Endodermal cell (in vitro differentiated cells): ENCODE results near the gene QRICH2. TPM values are rescaled to one million over a fixed set of nuclear protein-coding genes. Genes with fewer than 3 reads are reported as not detected.
"Not testable (repeated sequence)": the region's sequence is repeated elsewhere in the genome, so short reads cannot be mapped to it uniquely, and the experiment has no call there.

Source experiments
- DNase-seq: peaks from one replicate; pipeline ENCODE4 v3.0.0-alpha.2; 2017
- H3K27ac ChIP-seq: 2 replicates; pipeline ENCODE4 v1.5.1; 2013; ENCODE audit warnings: mild to moderate bottlenecking, low read depth, low read length, moderate library complexity
- H3K27me3 ChIP-seq: 2 replicates; pipeline ENCODE4 v1.6.1; 2013; ENCODE audit warnings: mild to moderate bottlenecking, low read length, moderate library complexity; ENCODE audit not compliant: insufficient read depth, control insufficient read depth, poor library complexity, severe bottlenecking
- H3K36me3 ChIP-seq: 2 replicates; pipeline ENCODE4 v1.7.0; 2013; ENCODE audit warnings: mild to moderate bottlenecking, low read length, moderate library complexity; ENCODE audit not compliant: control insufficient read depth, insufficient read depth
- H3K4me1 ChIP-seq: one replicate; pipeline ENCODE4 v1.7.0; 2013; ENCODE audit warnings: low read length; ENCODE audit not compliant: control insufficient read depth, insufficient read depth
- H3K4me3 ChIP-seq: 2 replicates; pipeline ENCODE4 v1.5.1; 2013; ENCODE audit warnings: mild to moderate bottlenecking, low read length, moderate library complexity
- H3K9ac ChIP-seq: 2 replicates; pipeline ENCODE4 v1.6.1; 2013; ENCODE audit warnings: mild to moderate bottlenecking, low read length, moderate library complexity; ENCODE audit not compliant: poor library complexity, severe bottlenecking; ENCODE audit errors: extremely low read depth
- H3K9me3 ChIP-seq: 2 replicates; pipeline ENCODE4 v1.6.1; 2013; ENCODE audit warnings: mild to moderate bottlenecking, low read length, moderate library complexity; ENCODE audit not compliant: control insufficient read depth
- H3K27ac Mint-ChIP-seq: 2 replicates; pipeline ENCODE4 v1.8.0; 2020; ENCODE audit warnings: mixed read lengths
- H3K27me3 Mint-ChIP-seq: 2 replicates; pipeline ENCODE4 v1.8.0; 2021; ENCODE audit warnings: mild to moderate bottlenecking, mixed read lengths; ENCODE audit not compliant: insufficient read depth
- H3K36me3 Mint-ChIP-seq: 2 replicates; pipeline ENCODE4 v1.8.0; 2020; ENCODE audit warnings: low read depth, mixed read lengths
- H3K4me1 Mint-ChIP-seq: 2 replicates; pipeline ENCODE4 v1.8.0; 2020; ENCODE audit warnings: mixed read lengths
- H3K4me3 Mint-ChIP-seq: 2 replicates; pipeline ENCODE4 v1.8.0; 2020; ENCODE audit warnings: mild to moderate bottlenecking, moderate library complexity, mixed read lengths
- H3K9me3 Mint-ChIP-seq: 2 replicates; pipeline ENCODE4 v1.8.0; 2020; ENCODE audit warnings: mild to moderate bottlenecking, mixed read lengths
- WGBS, 2 experiments: methylation state at CpG; one replicate each; pipeline versions ENCODE4 v1.1.5 to v1.1.7; 2013; ENCODE audit warnings: missing lambda C conversion rate in 2 of 2, mixed read lengths in 1 of 2; ENCODE audit not compliant: insufficient coverage in 1 of 2, insufficient read length in 1 of 2; 5-methylcytosine and 5-hydroxymethylcytosine counted together
- total RNA-seq, 2 donors: library from RNA; stranded (reverse); fragmentation: NEBNext Ultra II Directional in 1 of 2; extraction: Animal tissue kit (Norgen Biotek cat#: 25700) in 1 of 2; gene quantifications; 2 replicates in 1 of 2; 3 replicates in 1 of 2; pipeline ENCODE4 v1.2.1, GENCODE V29; 2021
- TF ChIP-seq, protein P1 (sequence below): fragments of 200-600 bp; sonication (generic); conservative IDR thresholded peaks from 2 replicates; pipeline ENCODE4 v1.5.0; 2021; ENCODE audit warnings: antibody characterized with exemption, mild to moderate bottlenecking

The QRICH2 gene
- total RNA-seq, 2 donors from 2014 or later, result 3.5 to 5.0 TPM

GRCh38 chr17:76260220-76260619, 47.9 kb downstream of the QRICH2 start:
- H3K4me1 Mint-ChIP-seq, result peaks cover 22% of the 10 kb centered on the region
- H3K9me3 Mint-ChIP-seq, result peaks cover 10% of the 10 kb centered on the region
- no peaks in the 10 kb centered on the region for H3K36me3 Mint-ChIP-seq
- no peak overlapping the region for H3K27ac ChIP-seq
- no peaks in the 10 kb centered on the region for H3K9me3 ChIP-seq
- 93 to 97% methylated on average over 7 of the region's 7 CpGs for WGBS, 2 experiments
- H3K4me1 ChIP-seq, result peaks cover 7% of the 10 kb centered on the region
- H3K4me3 Mint-ChIP-seq, result no peak overlapping the region
- H3K27ac Mint-ChIP-seq, result no peak overlapping the region
- no peak for DNase-seq
- no peak overlapping the region for H3K9ac ChIP-seq
- peaks cover 2% of the 10 kb centered on the region for H3K27me3 Mint-ChIP-seq
- TF ChIP-seq, protein P1, sequence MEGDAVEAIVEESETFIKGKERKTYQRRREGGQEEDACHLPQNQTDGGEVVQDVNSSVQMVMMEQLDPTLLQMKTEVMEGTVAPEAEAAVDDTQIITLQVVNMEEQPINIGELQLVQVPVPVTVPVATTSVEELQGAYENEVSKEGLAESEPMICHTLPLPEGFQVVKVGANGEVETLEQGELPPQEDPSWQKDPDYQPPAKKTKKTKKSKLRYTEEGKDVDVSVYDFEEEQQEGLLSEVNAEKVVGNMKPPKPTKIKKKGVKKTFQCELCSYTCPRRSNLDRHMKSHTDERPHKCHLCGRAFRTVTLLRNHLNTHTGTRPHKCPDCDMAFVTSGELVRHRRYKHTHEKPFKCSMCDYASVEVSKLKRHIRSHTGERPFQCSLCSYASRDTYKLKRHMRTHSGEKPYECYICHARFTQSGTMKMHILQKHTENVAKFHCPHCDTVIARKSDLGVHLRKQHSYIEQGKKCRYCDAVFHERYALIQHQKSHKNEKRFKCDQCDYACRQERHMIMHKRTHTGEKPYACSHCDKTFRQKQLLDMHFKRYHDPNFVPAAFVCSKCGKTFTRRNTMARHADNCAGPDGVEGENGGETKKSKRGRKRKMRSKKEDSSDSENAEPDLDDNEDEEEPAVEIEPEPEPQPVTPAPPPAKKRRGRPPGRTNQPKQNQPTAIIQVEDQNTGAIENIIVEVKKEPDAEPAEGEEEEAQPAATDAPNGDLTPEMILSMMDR, result no peak
- H3K4me3 ChIP-seq, result no peak overlapping the region
- H3K27me3 ChIP-seq, result no peaks in the 10 kb centered on the region
- H3K36me3 ChIP-seq, result no peaks in the 10 kb centered on the region

DNA sequence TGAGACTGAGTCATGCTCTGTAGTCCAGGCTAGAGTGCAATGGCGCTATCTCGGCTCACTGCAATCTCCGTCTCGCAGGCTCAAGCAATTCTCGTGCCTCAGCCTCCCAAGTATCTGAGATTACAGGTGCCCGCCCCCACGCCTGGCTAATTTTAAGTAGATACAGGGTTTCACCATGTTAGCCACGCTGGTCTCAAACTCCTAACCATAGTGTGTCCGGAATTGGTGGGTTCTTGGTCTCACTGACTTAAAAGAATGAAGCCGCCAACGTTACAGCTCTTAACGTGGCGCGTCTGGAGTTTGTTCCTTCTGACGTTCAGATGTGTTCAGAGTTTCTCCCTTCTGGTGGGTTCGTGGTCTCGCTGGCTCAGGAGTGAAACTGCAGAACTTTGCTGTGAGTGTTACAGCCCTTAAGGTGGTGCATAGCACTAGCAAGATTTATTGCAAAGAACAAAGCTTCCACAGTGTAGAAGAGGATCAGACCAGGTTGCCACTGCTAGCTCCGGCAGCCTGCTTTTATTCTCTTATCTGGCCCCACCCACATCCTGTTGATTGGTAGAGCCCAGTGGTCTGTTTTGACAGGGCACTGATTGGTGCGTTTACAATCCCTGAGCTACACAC, 51.5 kb downstream of the QRICH2 start:
- H3K9me3 Mint-ChIP-seq, H3K36me3 Mint-ChIP-seq, H3K4me1 ChIP-seq, H3K9ac ChIP-seq, H3K9me3 ChIP-seq, H3K4me3 ChIP-seq, H3K27me3 Mint-ChIP-seq, H3K27ac ChIP-seq, H3K36me3 ChIP-seq, H3K27me3 ChIP-seq, H3K4me3 Mint-ChIP-seq, DNase-seq, H3K27ac Mint-ChIP-seq: not testable (repeated sequence)
- 94 to 97% methylated on average over 17 to 19 of the region's 19 CpGs for WGBS, 2 experiments
- H3K4me1 Mint-ChIP-seq, result peaks cover 10% of the 10 kb centered on the region

GRCh38 chr17:76255801-76256429, 52.2 kb downstream of the QRICH2 start:
- no peak for DNase-seq
- H3K4me3 Mint-ChIP-seq, result no peak overlapping the region

More at GRCh38 chr17:76255801-76256429, 52.2 kb downstream of the QRICH2 start:
- Histone ChIP-seq H3K4me3 (no peak overlapping the region), H3K27ac (no peak overlapping the region), H3K9ac (no peak overlapping the region), H3K36me3 (no peaks in the 10 kb centered on the region), H3K4me1 (peaks cover 4% of the 10 kb centered on the region), H3K27me3 (no peaks in the 10 kb centered on the region), H3K9me3 (no peaks in the 10 kb centered on the region)
- WGBS, 2 experiments, result 91 to 97% methylated on average over 5 to 6 of the region's 6 CpGs
- TF ChIP-seq, protein P1, result no peak
- H3K27ac Mint-ChIP-seq, result no peak overlapping the region
- H3K27me3 Mint-ChIP-seq, result peaks cover 2% of the 10 kb centered on the region
- H3K9me3 Mint-ChIP-seq, result peaks cover 10% of the 10 kb centered on the region
- H3K36me3 Mint-ChIP-seq, result no peaks in the 10 kb centered on the region
- peaks cover 10% of the 10 kb centered on the region for H3K4me1 Mint-ChIP-seq
